HG03575 (cell line): ENCODE results near the gene NAT8L.

Experiments used
- ATAC-seq: cut with Tn5 transposase; IDR thresholded peaks from one replicate; pipeline ENCODE4 v1.9.1; 2021; ENCODE audit not compliant: unreplicated experiment, insufficient number of reproducible peaks, low FRiP score; ENCODE audit errors: extremely low read depth

NAT8L gene

DNA sequence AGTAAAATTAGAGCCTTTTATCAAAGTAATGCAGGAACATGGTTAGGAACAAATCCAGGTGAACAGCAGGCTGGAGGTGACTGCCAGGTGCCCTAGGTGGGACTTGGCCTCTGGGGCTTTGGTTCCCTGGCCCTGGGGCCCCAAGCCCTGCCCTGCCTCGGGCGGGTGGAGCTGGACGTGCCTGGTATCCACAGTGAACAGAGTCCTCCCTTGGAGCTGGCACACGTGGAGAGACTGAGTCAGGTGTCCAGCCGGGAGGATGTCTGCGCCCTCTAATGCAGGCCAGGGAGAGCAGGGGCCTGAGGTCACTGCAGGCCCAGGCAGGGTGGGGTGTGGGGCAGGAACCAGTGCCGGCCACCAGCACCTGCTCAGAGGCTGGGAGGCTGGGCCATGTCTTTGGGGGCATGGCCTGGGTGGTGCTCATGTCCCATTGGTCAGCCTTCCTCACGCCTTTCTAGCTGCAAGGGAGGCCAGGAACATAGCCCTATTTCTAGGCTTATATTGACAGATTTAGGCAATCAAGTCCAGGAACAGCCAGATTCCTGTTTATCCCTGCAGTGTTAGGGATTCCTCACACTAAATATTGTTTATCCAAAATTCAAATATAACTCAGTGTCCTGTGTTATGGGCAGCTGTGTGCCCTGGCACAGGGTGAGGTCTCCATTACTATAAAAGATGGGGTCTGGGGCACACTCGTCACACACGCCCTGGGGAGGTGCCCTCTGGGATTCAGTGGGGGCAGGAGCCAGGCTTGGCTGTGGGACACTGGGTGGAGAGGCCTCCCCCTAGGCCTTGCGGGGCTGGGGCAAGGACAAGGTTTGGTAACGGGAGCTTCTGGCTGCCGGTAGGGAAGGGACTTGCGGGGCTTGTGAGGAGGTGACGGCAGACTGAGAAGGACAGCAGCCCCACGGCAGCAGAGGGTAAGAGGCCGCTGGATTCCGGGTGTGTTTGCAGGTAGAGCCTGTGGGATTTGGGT, 14.3 kb upstream of the NAT8L start:
- no peak for ATAC-seq

- no peak for ATAC-seq
Observed at GRCh38 chr4:2045518-2045951, 13.6 kb upstream of the NAT8L start.

DNA sequence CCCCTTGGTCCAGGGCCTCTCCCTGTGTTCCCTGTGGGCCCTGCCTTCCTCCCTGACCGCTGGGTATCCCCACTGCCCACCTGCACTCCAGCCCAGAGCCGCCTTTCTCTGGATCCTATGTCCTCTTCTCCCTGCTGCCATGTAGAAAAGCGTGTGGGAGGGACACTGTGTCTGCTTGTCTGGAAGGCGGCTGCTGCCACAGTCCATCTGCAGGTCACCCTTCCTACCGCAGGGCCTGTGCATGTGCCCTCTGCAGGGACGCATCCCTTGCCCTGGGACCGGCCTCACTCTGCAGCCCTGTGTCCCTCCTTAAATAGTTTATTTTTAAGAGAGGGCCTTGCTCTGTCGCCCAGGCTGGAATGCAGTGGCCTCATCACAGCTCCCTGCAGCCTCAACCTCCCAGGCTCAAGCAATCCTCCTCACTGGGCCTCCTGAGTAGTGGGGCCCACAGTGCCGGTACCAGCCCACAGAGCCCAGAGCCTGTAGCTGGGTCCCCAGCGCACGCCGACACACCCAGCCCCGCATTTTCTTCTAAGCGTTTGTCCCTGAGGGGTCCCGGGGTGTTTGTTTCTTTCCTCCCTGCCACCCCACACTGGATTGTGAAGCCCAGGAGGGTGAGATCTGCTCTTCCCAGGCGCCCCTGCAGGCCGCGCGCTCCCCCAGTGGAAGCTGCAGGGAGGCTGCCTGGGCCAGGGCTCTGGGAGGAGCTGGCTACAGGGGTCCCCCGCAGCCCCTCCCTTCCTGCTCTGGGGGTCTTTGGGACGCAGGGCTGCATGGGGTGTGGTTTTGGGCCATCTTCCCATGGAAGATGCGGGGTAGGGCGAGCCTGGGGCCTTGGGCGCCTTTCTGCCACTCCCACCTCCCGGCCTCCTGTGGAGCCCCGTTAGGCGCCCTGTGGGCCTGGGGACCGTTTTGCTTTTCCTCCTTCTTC, 12.8 kb upstream of the NAT8L start:
- ATAC-seq: no peak

- no peak for ATAC-seq
Observed at GRCh38 chr4:2047031-2047660, 12.0 kb upstream of the NAT8L start.

DNA sequence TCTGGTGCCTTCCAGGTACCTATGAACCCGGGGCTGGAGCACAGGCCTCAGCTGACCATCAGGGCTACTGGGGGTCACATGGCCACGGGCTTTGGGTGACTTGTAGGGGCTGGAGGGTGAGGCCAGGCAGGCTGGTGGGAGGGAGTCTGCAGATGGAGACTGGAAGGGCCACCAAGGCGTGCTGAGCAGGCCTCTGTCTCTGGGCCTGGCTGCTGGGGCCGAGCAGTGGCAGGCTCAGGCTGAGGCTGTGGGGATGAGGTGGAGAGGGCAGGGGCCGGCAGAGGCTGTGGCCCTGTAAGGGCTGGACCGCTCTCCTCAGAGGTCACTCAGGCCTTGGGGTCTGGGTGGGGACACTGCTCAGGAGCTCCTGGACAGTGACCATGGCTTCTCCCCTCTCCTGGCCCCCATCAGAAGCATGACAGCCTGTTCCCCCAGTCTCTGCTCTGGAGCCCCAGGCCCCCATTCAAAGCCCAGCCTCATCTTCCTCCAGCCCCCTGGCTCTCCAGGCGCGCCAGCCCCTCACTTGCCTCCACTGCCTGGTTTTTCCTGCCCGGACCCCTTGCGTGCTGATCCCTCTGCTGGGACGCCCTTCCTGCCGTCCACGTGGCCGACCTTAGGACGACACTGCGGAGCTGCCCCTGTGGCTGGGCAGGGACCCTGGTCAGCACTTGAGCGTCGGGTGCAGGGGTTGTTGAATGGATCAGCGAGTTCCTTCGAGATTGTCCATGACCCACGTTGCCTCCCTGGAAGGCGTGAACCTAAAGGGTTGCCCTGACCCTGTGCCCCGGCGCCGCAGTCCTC, 11.1 kb upstream of the NAT8L start:
- ATAC-seq: no peak

DNA sequence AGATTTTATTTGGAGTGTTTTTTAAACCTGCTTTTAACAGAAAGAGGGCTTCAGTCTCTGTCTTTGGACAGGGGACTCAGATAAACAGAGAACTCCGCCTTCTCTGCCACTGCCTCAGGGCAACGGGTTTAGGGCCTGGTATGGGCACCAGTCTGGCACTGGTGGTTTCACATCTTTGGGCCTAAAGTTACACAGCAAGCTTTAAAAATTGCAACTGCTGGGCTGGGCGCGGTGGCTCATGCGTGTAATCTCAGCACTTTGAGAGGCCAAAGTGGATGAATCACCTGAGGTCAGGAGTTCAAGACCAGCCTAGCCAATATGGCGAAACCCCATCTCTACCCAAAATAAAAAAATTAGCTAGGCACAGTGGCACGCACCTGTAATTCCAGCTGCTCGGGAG, 10.3 kb upstream of the NAT8L start:
- no peak for ATAC-seq

DNA sequence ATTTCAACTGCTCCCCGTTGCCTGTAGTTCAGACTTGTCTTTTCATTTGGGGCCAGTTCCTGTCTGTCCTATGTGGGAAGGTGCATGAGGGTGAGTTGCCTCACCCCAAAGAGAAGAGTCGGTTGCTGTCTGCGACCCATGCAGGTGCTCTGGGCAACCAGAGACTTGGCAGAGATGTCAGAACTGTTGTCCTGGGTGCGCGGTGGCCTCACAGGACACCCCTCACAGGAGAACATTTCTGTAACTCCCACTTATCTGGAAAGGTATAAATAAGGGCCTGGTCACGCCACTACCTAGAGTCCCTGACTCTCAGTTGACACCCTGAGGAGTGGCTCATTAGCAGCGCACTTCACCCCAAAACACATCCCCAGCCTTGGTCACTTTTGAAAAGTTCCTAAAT, 9.7 kb upstream of the NAT8L start:
- no peak for ATAC-seq

- no peak for ATAC-seq
Observed at GRCh38 chr4:2049811-2050210, 9.3 kb upstream of the NAT8L start.

DNA sequence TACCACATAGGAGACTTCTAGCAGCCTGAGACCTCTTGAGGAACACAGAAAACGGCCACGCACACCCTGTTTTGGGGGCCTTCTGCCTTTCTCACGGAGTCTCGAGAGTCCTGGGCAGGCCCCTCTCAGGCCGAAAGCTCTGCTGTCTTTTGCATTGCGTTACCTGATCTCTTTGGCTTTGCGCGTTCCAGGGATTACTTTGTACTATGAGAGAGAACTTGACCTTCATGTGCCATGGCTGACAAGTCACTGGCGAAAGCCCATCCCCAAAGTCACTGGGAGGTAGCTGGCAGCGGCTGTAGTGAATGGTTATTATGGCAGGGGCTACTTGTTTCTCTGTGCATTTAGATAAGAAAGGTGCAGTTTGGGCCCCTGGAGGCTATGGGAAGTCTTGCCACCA, 8.0 kb upstream of the NAT8L start:
- ATAC-seq: no peak

DNA sequence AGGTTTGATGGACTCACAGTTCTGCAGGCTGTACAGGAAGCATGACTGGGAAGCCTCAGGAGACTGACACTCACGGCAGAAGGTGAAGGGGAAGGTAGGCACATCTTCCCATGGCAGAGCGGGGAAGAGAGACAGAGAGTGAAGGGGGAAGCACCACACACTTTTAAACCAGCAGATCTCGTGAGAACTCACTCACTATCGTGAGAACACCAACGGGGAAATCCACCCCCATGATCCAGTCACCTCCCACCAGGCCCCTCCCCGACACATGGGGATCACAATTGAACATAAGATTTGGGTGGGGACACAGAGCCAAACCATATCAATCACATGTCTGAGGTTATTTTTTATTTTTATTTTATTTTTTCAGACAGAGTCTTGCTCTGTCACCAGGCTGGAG, 4.9 kb upstream of the NAT8L start:
- no peak for ATAC-seq

GRCh38 chr4:2057382-2058065, 1.6 kb upstream of the NAT8L start:
- no peak for ATAC-seq

GRCh38 chr4:2058264-2059045, 672 bp upstream of the NAT8L start:
- no peak for ATAC-seq

DNA sequence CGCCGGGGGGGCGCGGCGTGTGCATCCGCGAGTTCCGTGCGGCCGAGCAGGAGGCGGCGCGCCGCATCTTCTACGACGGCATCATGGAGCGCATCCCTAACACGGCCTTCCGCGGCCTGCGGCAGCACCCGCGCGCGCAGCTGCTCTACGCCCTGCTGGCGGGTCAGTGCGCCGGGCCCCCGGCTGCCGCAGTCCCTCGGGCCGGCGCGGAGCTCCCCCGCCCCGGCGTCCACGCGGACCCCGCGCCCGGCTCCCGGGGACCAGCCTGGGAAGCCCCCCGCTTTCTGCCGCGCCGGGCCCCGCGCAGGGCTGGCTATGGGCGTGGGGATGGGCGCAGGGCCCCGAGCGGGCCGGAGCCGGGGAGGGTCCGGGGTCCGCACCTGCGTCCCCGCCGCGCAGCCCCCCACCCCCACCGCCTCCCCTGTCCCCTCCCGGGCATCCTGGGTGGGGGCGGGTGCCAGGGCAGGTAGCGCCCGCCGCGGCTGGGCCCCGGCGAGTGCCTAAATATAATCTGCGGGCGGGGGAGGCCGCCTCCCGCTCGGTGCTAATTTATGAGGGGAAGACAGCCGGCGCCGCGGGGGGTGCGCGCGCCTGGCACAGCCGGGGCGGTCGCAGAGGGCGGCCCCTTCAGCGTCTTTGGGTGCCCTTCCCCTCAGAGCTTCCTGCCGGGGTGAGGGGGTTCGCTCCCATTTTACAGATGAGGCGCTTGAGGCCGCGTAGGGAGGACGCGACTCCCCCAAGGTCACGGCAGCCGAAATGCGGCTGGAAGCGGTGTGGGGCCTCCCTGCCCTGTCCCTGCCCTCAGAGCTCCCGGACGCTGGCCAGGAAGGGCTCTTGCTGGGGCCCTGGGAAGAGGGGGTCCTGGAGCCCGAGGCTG, 837 bp downstream of the NAT8L start:
- ATAC-seq: no peak

DNA sequence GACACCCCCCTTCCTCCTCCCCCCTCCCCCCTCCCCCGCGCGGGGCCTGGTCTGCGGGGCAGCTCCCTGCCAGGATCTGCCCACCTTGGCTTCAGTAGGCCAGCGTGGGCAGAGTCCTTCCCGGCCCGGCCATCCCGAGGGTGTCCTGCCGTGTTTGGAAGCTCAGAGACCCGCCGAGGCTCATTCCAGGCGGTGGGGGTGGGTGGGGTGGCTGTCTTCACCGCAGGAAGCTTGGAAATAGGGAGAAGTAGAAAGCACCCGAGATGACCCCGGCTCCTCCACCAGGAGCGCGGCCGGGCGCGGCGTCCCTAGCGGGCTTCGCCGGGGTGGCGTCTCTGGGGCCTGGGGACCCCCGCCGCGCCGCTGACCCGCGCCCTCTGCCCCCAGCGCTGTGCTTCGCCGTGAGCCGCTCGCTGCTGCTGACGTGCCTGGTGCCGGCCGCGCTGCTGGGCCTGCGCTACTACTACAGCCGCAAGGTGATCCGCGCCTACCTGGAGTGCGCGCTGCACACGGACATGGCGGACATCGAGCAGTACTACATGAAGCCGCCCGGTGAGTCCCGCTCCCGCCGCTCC, 1.6 kb downstream of the NAT8L start:
- no peak for ATAC-seq

DNA sequence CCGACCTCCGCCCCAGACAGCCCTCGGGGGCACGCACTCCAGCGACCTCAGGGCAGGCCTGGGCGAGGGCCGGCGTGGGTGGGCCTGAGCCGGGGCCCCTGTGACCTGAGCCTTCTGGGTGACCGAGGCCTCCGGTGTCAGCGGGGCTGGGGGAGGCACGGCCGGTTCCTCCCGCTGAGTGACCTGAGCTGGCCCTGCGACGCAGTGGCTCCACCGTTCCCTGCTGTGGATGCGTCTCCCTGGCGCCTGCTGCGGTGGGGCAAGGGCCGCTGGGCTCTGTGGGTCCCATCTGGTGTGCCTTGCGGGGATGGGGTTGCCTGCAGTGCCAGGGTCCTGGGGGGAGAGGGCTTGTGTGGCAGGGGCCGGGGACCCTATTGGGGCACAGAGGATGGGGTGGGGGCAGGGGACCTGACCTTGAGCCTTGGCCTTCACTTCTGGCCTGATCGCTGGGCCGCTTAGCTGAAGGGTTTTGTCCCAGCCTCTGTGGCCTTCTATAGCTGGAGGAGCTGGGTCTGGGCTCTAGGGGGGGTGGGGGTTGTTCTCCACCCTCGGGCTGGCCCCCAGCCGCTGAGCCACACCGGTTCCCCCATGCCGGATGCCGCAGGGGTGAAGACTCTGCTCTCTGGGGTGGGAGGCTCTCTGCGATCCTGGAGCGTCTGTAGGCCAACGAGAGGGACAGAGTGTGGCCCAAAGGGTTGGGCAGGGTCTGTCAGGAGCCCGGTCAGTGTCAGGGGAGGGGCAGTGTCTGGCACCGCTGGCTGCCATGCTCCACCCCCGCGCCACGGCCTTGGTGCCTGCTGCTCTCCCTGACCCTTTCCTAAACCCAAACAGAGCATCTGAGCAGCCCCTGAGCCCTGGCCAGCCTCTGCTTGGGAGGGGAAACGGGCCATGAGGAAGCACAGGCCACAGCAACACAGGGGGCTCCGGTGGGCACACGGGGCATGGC, 2.3 kb downstream of the NAT8L start:
- ATAC-seq: no peak
